HG03103 (cell line): ENCODE data around the gene MANBA.
A peak's percentile ranks its signal among the peaks of the same experiment; 100 is the strongest.

Experiments
- ATAC-seq: cut with Tn5 transposase; IDR thresholded peaks from one replicate; pipeline ENCODE4 v1.9.1; 2021; ENCODE audit warnings: low read depth; ENCODE audit not compliant: unreplicated experiment

MANBA gene

DNA sequence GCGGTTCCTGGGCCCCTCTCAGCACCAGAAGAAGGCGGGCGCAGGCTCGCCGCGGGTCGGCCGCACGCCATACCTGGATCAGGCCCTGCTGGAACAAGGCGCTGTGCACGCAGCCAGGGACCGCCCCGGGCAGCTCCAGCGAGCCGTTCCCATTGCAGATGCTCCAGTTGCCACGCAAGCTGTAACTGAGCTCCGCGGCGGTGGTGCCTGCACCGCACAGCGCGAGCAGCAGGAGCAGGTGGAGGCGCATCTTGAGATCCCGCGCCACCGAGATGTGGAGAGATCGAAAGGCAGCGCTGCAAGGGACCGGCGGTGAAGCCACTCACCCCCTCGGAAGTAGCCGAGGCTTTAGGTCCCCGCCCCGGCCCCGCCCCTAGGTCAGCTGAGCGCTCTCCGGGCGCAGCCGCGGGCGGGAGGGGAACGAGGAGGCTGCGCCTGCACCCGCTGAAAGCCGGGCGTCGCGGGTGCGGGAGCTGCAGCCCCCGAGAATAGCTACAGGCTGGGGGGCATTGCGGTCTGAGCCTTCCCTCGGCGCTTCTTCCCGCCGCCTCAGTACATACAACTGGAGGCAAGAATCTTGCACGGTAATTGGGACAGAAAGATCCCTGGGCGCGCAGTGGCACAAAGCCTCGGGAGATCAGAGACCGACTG is at the start of gene MANBA:
MANBA (minus strand) TSS at position 324 of the 651 bp plus-strand sequence; CDS start at position 250, 74 bp downstream.
- ATAC-seq, result peak; percentile 84

DNA sequence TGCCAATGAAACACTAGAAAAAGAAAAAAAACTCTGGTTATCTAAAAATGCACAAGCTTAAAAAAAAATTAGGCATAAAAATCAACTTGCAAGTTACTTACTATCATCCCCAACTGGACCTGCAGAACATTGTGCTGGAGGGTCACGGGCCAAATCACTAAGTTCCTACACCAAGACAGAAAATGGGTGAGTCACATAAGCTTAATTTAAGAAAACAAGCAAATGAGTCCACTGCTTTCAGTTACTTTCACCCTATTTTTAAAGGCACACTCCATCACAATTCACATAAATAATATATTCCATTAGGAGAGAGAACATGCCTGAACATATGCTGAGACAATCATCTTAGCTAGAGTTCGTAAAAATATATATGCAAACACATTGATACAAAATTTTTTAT is 48.9 kb upstream of the MANBA start:
- ATAC-seq, result no peak

DNA sequence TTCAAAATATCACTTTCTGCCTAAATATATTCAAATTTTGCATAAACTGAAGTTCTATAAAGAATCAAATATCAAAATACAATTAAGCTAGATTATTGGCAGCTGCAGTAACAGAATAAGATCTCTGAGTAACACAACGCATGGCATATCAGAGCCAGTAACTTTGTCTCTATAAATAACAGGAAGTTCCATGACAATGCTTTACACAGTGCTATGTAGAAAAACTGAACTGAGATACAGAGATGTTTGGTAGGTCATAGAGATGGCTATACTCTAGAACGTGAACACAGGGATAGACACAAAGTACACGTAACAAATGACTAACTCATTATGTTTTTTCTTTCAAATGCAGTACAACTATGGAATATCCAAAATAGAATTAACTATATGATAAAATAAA is 48.4 kb upstream of the MANBA start:
- peak; percentile 63 for ATAC-seq

DNA sequence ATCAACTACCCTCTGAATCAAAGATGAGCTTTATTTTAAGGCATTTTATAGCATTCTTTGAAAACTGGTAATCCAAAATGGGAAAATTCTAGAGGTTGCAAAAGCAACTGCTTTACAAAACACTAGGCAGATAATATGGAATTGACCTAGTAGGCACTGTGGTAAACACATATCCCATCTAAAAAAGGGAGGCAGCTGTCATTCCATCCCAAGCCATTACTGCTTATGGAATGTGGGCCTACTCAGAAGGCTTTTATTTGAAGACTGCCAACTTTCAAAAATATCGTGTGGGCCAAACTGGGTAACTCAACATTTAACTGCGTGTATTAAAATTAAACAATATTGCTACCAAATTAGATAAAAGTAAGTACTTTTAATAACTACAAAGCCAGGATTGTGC is 47.2 kb upstream of the MANBA start:
- no peak for ATAC-seq

DNA sequence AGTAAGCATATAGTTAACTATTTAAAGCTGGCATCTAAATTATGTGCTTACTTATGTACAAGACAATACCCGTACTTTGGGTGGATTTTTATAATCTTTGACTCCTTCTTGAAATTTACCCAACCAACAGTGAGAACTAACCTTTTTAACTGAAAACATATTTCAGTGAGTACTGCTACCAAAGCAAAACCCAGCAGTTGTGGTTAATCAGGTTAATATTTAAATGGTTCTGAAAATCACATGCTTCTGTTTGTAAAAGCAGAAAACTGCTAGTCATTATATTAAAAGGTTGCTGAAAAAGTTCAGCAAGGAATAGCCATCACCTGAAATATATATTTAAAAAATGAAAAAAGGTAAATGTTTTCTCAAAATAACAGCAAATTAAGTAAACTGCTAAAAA is 46.6 kb upstream of the MANBA start:
- ATAC-seq, result no peak

DNA sequence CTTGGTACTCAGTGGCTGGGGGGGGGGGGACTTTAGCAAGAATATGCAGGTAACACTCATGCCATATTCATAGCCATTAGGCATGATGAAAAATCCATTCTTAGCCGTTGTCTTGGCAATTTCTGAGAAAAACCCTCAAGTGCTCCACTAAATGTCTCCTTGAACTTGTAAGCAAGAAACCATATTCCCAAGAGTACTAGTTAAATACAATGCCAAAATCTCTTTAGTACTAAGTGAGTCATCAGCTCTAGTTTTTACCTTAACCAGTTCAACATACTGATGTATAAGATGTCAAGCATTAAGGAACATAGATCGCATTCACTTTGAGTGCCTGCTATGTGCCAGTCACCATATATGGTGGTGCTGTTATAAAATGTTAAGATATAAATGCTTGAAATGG is 39.0 kb upstream of the MANBA start:
- no peak for ATAC-seq

DNA sequence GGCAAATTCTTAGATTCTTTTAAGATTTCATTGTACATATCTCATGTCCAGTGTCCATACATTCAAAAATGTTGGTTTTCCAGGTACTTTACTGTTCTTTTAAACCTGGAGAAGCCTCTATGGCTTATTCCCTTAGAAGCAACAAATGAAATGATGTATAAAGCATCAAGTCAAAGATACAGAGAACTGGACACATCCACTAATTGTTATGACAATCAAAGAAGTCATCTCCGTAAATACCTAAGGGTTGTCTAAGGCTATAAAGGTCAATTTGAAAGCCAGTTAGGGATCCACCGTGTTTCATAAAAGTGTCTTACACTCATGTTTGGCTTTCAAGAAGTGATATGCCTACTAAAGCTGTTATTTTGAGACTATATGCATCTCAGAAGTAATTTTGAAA is 34.2 kb upstream of the MANBA start:
- ATAC-seq, result no peak

DNA sequence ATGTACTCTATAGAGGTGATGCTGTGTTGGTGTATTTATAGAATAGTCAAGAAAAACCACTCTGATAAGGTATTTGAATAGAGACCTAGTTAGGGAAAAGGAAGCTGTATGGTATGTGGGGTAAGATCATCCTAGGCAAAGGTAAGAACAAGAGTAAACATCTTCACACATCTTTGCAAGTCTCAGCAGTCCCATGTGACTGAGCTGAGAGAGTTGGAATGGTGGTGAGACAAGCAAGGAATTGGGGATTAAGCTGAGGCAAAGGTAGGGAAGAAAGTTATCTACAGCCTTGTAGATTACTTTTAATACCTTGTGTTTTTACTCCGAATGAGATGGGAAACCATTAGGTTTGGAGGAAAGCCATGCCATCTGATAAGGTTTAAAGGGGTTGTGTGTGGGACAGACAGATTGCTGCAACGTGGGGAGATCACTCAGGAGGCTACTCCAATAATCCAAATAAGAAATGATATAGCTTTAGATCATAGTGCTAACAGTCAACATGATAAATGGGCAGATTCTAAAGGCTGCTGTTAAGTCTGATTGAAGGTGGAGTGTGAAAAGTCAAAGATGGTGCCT is 31.7 kb upstream of the MANBA start:
- no peak for ATAC-seq

DNA sequence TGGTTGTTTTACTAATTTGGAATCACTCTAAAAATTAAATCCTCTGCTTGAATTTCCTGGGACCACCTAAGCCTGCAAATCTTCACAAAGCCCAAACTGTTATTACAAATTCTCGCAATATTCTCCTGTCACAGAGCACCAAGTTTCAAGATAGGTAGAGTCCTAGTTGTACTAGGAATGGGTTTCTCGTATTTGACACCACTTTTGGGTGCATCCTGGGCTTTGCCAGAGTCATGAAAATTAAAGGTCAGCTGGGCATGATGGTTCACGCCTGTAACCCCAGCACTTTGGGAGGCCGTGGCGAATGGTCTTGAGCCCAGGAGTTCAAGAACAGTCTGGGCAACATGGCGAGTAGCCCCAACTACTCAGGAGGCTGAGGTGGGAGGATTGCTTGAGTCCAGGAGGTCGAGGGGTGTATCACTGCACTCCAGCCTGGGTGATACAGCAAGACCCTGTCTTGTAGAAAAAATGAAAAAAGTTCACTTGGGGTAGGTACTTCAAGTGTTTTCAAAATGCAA is 30.6 kb upstream of the MANBA start:
- ATAC-seq, result no peak

DNA sequence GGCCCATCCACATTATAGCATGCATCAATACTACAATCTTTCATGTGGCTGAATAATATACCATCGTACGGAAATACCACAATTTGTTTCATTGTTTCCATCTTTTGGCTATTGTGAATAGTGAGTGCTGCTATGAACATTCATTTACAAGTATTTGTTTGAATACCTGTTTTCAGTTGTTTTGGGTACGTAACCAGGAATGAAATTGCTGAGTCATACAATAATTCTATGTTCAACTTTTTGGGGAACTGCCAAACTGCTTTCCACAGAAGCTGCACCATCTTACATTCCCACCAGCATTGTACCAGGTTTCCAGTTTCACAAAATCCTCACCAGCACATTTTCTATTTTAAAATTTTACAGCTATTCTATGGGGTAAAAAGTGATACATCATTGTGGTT is 28.5 kb upstream of the MANBA start:
- ATAC-seq, result no peak

DNA sequence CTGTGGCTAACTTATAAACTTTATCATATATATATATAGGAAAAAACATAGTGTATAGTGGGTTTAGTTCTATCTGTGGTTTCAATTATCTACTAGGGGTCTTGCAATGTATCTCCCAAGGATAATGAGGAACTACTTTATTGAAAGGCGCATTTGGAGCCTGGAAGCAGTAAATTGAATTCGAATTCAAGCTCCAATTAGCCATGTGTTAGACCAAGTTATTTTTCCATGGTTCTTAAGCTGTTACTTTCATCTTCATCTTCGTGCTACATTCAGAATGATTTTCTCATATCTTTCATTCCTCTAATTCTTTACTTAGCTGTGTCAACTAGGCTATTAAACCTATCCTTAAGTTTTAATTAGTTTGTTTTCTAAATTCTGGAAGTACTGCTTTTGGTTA is 27.2 kb upstream of the MANBA start:
- no peak for ATAC-seq

DNA sequence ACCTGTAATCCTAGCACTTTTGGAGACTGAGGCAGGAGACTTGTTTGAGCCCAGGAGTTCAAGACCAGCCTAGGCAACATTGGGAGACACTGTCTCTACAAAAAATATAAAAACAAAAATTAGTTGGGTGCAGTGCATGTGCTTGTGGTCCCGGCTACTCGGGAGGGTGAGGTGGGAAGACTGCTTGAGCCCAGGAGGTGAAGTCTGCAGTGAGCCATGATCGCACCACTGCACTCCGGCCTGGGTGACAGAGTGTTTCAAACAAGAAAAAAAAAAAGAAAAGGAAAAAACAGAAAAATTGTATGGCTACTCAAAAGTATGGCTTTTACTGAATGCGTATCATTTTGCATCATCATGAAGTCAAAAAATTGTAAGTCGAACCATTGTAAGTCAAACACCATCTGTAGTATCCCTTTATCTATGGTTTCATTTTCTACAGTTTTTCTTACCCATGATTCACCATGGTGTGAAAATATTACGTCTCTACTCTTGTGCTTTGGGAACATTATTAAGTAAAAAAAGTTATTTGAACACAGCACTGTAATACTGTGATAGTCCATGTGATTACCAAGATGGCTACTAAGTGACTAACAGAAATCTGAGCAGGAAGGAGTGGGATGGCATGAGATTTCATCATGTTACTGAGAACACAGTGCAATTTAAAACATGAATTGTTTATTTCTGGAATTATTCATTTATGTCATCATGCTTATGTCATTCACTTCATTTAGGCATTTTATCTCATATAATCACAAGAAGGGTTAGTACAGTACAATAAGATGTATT is 26.5 kb upstream of the MANBA start:
- no peak for ATAC-seq

DNA sequence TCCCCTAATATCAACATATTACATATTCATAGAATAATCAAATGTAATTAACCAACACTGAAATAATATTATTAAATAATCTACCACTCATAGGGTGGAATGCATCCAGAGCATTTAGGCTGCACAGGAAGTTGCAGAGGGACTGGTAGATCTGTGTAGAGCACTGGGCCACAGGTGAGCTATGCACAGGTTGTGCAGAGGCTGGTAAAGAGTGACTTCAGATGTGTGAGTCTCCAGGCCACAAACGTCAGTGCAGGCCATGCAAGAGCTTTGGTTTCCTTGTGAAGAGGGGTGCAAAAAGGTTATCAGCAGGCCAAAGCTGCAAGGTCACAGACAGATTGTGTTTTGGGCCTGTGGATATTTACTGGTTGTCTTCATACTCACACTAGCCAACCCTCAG is 25.5 kb upstream of the MANBA start:
- ATAC-seq, result no peak

DNA sequence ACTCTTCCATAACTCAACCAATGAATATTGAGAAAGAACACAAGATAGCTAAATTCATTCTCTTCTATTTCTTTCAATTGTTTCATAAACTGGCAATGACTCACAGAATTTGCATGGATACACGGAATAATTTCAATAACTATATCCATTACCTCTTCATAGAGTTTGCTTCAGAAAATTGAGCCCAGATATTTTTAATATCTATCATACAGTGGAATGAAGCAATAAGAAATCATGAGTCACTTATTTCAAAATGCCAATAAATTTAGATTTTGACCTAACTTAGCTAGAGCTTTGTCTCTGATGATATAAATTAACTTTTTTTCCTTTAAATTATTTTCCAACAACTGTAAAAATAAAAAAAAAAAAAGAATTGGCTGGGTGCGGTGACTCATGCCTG is 22.2 kb upstream of the MANBA start:
- no peak for ATAC-seq

DNA sequence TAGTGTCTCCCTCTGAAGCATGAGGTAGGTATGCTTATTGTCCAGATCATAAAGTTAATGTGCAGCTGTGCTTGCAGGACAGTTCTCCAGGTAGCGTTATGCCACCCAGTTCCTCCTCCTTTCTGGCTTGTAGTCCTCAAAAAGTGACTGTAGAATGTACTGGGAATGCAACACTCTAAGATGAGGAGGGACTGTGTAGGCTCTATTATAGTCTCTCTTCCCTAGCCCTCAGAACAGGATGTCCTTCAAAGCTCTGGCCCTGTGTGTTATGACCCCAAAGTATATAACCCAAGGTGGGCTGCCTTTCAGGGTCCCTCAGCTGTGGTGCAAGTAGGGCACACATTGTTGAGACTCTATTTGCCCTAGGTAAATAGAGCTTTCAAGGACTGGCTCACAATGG is 20.8 kb upstream of the MANBA start:
- ATAC-seq, result no peak

DNA sequence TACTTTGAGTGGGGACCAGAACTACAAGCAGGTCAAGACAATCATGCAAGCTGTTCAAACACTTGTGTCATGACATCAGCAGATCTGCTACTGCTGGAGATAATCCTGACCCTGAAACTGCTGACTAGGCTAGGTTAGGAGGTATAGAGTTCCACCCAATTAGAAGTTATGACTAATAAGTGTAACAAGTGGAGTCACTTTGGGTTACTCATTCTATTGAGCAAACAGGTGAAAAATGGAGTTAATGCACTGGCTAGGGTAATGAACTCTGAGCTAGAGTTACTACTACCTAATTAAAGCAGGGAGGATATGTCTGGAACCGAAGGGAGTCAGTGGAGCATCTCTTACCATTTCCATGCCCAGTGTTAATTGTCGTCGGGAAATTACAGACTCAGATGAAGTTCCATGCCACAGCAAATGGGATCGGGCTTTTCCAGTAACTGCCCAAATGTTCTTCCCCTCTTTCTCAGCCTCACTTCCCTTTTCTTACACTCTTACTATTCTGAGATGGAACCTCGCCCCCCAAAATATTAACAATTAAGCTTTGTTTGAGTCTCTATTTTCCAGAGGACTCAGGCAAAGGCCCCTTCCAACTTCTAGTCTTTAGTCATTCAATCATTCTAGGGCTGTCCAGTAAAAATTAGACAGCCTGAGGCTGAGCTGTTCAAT is 19.8 kb upstream of the MANBA start:
- no peak for ATAC-seq

DNA sequence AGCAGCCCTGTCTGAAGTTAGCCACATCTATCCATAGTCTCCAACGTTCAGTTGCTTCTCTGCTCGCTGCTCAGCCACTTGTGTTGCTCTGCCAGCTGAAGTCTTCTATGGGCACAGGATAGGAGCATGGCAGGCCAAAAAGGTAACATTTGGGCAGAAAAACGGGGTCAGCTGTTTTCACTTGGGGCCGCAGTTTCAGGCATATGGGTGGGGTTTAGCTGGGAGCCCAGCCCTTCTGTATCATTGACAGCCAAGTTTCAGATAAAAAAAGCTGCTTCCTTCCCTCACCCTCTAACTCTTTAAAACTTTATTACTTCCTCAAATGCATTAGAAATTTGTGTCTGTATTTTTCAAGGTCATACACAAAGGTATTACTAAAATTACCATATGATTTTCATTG is 18.4 kb upstream of the MANBA start:
- ATAC-seq, result no peak

DNA sequence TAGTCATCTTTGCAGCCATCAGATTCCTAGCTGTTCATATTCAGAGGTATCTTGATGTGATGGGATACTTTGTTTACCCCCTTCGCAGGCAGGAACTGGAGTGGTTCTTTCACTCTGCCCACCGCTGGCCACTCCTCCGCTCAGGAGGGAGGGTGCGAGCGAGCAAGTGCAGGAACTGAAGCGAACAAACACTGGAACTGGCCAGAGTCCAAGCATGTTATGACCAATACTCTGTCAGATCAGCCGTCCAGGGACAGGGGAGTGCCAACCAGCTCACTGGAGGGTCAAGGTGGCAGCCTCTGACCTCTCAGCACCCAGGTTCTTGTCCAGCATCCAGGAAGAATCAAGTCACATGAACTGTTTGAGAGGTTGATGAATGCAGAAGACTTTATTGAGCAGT is 18.0 kb upstream of the MANBA start:
- ATAC-seq, result no peak

DNA sequence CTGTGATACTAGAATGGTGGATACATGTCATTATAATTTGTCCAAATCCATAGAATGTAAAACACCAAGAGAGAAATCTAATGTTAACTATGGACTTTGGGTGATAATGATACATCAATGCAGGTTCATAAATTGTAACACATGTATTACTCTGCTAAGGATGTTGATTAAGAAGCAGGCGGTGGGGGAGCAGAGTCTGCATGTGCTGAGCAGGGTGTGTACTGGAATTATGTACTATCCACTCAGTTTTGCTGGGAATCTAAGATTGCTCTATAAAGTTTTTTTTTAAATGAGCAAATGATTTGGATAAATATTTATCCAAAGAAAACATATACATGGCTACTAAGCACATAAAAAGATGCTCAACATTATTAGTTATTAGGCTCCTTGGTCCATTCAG is 15.0 kb upstream of the MANBA start:
- ATAC-seq, result no peak

DNA sequence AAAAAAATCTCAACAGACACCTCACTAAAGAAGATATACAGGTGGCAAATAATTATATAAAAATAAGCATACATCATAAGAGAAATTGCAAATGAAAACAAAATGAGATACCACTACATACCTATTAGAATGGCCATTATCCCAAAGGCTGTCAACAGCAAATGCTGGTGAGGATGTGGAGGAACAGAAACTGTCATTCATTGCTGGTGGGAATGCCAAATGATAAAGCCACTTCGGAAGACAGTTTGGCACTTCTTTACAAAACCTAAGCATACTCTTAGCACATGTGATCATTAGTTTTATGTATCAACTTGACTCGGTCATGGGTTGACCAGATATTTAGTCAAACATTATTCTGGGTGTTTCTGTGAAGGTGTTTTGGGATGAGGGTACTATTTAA is 13.5 kb upstream of the MANBA start:
- no peak for ATAC-seq

DNA sequence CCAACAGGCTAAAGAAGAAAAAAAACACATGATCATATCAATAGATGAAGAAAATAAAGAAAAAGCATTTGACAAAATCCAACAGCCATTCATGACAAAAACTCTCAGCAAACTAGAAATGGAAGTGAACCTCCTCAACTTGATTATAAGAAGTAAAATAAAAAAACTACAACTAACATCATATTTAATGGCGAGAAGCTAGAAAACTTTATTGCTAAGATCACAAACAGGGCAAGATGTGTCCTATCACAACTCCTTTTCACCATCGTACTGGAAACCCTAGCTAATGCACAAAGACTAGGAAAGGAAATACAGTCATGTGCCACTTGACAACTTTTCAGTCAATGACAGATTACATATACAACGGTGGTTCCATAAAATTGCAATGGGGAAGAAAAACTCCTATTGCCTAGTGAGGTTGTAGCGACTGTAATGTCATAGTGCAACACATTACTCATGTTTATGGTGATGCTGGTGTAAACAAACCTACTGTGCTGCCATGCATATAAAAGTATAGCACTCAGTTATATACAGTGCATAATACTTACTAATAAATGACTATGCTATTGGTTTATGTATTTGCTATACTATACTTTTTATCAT is 12.1 kb upstream of the MANBA start:
- ATAC-seq, result no peak
